ENCODE measurements around the gene C19orf85.

DNA sequence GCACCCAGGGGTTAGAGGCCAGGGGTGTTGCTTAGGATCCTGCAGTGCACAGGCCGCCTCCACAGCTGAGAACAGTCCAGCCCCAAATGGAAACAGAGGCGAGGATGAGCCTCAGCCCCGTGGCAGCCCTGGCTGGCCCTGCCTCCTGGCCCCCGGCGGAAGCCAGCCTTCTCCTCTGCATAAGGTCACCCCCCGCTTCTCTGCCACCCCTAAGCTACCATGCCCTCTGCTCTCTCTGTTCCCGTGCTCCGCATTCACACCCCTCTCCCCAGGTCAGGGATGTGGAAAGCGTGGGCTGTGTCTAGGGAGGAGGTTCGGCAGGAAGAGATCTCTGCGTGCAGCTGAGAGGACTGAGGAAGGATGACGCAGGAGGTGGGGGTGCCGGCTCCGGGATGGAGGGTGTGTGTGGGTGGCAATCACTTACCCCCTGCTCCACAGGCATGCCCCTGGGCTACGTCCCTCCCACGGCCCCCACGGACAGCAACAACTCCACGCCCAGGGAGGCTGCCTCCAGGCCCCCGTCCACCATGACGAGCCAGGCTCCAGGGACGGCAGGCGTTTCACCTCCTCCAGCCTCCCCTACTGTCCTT is 29.7 kb upstream of the C19orf85 start:
- TF ChIP-seq RAD21 (IDR thresholded peaks at IDR 0.05; ENCODE audit: low read length), result no peak
- no peak for TF ChIP-seq FOSL2 (IDR thresholded peaks at IDR 0.05; ENCODE audit: borderline replicate concordance, low read depth)
- no peak for TF ChIP-seq EP300 (IDR thresholded peaks at IDR 0.05; ENCODE audit: borderline replicate concordance in 1 of 2, low read depth in 1 of 2, low read length in 1 of 2)
- TF ChIP-seq EZH2phosphoT487 (IDR thresholded peaks at IDR 0.05; ENCODE audit: borderline replicate concordance, low read depth), result no peak

Data from SK-N-SH (cell line).